RPMI8226 (cell line): Measurements from ENCODE around the gene PPM1D.
"Not testable (repeated sequence)": the region's sequence is repeated elsewhere in the genome, so short reads cannot be mapped to it uniquely, and the experiment has no call there.

ENCODE experiments used
- DNase-seq: peaks from one replicate; pipeline ENCODE4 v3.0.0-alpha.2; 2015

Gene PPM1D

GRCh38 chr17:60594734-60595133 is 5.3 kb upstream of the PPM1D start:
- DNase-seq = no peak

GRCh38 chr17:60597297-60597696 is 2.7 kb upstream of the PPM1D start:
- DNase-seq = no peak

GRCh38 chr17:60598001-60598736 is 1.8 kb upstream of the PPM1D start:
- no peak for DNase-seq

GRCh38 chr17:60599220-60599619 is 773 bp upstream of the PPM1D start:
- no peak for DNase-seq

GRCh38 chr17:60600490-60601446 is 775 bp downstream of the PPM1D start:
- DNase-seq = peak; percentile 87

- peak; percentile 80 for DNase-seq
Measured at GRCh38 chr17:60601447-60602384, 1.7 kb downstream of the PPM1D start.

- DNase-seq = no peak
Measured at GRCh38 chr17:60602385-60602742, 2.4 kb downstream of the PPM1D start.

GRCh38 chr17:60602871-60603270 is 2.9 kb downstream of the PPM1D start:
- no peak for DNase-seq

GRCh38 chr17:60603477-60603876 is 3.5 kb downstream of the PPM1D start:
- not testable (repeated sequence) for DNase-seq

- peak; percentile 39 for DNase-seq
Measured at GRCh38 chr17:60604686-60605334, 4.8 kb downstream of the PPM1D start.

GRCh38 chr17:60606036-60606435 is 6.0 kb downstream of the PPM1D start:
- DNase-seq = no peak

GRCh38 chr17:60610473-60610872 is 10.5 kb downstream of the PPM1D start:
- peak; percentile 14 for DNase-seq

GRCh38 chr17:60611321-60611720 is 11.3 kb downstream of the PPM1D start:
- DNase-seq = not testable (repeated sequence)

GRCh38 chr17:60613325-60613724 is 13.3 kb downstream of the PPM1D start:
- no peak for DNase-seq

GRCh38 chr17:60613796-60614195 is 13.8 kb downstream of the PPM1D start:
- not testable (repeated sequence) for DNase-seq

- not testable (repeated sequence) for DNase-seq
Measured at GRCh38 chr17:60614247-60614646, 14.3 kb downstream of the PPM1D start.

GRCh38 chr17:60615108-60615507 is 15.1 kb downstream of the PPM1D start:
- no peak for DNase-seq

GRCh38 chr17:60615840-60616239 is 15.8 kb downstream of the PPM1D start:
- no peak for DNase-seq

- DNase-seq = no peak
Measured at GRCh38 chr17:60618080-60618479, 18.1 kb downstream of the PPM1D start.

GRCh38 chr17:60618854-60619526 is 19.0 kb downstream of the PPM1D start:
- DNase-seq = no peak

GRCh38 chr17:60622961-60623360 is 23.0 kb downstream of the PPM1D start:
- DNase-seq = no peak

GRCh38 chr17:60623415-60623814 is 23.4 kb downstream of the PPM1D start:
- DNase-seq = no peak
